GM10266 (cell line): ENCODE data around the gene MAP2K3.
"Not testable (repeated sequence)": the region's sequence is repeated elsewhere in the genome, so short reads cannot be mapped to it uniquely, and the experiment has no call there.

Source experiments
- DNase-seq: peaks from one replicate; pipeline ENCODE4 v3.0.0; 2012; ENCODE audit errors: extremely low spot score
- TF ChIP-seq, protein P1 (sequence below): IDR thresholded peaks from 2 replicates; pipeline ENCODE4 v1.5.1; 2012; ENCODE audit warnings: mild to moderate bottlenecking, low read depth; ENCODE audit not compliant: control insufficient read depth, insufficient read depth; ENCODE audit errors: missing control alignments

Gene MAP2K3

DNA sequence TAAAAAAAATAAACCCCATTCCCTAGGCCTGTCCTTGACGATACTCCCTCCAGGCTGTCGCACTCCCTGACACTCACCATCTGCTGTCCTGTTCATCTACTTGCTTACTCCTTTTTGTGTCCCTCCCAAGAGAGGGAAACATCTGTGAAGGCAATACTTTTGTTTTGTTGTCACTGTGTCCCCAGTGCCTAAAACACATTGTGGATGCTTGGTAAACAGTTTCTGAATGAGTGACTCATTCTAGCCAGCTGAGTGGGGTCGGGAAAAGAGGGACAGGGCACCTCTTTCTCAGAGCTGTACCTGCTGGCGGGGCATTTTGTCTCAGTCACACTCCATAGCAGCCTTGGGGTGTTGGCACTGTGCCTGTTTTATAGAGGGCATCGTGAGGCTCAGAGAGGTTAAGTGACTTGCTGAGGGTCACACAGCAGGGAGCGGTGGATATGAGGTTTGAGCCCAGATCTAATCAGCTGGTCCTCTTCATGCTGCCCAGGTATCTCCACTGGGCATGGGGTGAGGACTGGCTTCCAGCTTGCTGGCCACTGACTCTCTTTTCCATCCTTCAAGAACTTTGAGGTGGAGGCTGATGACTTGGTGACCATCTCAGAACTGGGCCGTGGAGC lies 15.6 kb downstream of the MAP2K3 start:
- DNase-seq = no peak
- TF ChIP-seq, protein P1, sequence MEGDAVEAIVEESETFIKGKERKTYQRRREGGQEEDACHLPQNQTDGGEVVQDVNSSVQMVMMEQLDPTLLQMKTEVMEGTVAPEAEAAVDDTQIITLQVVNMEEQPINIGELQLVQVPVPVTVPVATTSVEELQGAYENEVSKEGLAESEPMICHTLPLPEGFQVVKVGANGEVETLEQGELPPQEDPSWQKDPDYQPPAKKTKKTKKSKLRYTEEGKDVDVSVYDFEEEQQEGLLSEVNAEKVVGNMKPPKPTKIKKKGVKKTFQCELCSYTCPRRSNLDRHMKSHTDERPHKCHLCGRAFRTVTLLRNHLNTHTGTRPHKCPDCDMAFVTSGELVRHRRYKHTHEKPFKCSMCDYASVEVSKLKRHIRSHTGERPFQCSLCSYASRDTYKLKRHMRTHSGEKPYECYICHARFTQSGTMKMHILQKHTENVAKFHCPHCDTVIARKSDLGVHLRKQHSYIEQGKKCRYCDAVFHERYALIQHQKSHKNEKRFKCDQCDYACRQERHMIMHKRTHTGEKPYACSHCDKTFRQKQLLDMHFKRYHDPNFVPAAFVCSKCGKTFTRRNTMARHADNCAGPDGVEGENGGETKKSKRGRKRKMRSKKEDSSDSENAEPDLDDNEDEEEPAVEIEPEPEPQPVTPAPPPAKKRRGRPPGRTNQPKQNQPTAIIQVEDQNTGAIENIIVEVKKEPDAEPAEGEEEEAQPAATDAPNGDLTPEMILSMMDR = no peak

DNA sequence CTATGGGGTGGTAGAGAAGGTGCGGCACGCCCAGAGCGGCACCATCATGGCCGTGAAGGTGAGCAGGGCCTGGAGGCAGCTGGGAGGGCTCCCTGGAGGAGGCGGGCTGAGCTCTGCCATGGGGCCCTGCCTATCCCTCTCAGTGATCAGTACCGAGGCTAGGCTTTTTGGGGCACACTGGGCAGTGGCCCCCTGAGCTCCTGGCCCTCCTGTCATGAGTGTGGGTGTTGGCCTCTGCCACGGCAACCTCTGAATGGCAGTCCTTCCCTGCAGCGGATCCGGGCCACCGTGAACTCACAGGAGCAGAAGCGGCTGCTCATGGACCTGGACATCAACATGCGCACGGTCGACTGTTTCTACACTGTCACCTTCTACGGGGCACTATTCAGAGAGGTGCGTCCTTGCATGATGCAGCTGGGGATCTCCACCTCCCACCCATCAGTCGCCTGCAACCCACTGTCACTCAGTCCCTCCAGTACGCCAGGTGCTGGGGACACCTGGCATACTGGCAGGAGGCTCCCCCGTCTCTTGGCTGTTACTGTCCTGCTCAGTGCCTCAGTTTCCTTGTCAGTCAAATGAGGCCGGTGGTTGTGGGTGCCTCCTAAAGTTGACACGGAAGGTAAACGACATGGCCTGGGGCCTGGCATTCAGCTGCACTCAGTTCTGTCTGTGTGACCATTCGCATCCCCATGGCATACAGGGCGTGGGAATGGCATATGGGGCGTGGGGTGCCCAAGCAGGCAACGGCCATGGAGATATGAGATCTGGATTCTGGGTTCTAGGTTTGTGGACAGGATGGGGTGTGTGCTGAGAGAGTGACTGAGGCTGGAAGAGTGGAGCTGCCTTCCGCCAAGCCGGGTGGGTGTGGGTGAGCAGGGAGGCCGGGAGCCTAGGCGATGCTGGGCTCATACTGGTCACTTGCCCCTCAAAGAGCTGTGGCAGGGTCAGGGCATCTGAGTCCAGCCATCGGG lies 16.4 kb downstream of the MAP2K3 start:
- peak; percentile 26 for DNase-seq
- TF ChIP-seq, protein P1 = no peak

DNA sequence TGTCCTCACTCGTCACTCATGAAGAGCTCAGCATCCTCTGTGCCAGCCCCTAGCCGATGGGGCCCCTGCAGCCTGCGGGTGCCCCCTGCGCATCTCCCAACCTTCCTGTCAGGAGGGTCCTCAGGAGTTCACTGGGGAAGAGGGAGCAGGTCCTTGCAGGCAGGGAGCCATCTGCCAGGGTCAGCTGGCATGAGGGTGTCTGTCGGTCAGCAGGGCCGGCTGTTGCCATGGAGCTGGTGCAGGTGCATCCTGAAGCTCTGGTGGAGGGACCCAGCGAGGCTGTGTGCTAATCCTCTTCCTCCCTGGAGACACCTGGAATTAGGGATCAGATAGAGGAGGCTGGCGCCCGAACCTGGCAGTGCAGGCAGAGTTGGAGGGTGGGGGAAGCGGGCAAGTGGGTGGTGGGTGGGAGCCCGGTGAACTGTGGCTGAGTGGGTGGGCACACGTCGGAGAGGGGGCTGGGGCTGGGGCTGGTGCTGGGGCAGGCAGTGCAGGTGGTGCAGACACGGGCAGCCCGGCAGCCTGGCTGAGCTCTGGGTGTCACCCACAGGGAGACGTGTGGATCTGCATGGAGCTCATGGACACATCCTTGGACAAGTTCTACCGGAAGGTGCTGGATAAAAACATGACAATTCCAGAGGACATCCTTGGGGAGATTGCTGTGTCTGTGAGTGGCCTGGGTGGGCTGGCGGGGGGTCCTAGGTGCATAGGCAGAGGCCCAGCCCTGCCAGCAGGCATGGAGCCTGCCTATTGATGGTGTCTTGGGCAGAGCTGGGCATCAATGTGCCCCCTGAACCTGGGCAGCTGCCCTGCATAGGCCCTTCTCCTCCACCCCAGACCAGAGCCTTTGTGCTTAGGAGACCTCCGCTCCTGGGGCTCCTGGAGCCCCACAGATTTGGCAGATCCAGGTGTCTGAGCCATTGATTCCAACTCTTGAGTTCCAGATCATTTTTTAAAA lies 17.4 kb downstream of the MAP2K3 start:
- DNase-seq = peak; percentile 26
- TF ChIP-seq, protein P1 = no peak

DNA sequence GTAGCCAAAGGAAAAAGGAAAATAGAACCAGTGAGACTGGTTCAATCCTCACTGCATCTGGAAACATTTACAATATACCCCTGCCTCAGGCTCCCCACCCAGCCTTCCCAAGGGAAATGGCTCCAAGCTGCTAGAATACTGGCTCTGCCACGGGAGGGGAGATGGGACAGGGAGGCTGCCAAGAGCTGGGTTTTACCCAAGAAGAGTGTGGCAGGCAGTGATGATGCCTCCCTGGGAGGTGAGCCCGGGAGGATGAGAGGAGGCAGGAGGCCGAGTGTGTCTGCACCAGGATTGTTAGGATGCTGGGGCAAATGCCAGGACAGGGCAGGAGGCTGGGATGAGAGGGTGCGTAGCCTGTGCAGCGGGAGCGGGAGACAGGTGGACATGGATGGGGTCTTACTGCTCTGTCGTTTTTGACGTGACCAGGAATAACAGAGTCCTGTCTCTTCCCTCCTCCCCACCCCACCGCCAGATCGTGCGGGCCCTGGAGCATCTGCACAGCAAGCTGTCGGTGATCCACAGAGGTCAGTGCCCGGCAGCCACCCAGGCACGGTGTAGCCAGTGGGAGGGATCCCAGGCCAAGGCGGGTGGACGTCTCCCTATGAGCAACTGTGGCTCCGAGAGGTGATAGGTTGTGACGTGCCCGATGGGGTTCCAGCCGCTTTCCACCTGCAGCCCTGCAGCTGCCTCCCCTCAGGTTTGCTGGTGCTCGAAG lies 18.4 kb downstream of the MAP2K3 start:
- DNase-seq = peak; percentile 32
- TF ChIP-seq, protein P1 = no peak

DNA sequence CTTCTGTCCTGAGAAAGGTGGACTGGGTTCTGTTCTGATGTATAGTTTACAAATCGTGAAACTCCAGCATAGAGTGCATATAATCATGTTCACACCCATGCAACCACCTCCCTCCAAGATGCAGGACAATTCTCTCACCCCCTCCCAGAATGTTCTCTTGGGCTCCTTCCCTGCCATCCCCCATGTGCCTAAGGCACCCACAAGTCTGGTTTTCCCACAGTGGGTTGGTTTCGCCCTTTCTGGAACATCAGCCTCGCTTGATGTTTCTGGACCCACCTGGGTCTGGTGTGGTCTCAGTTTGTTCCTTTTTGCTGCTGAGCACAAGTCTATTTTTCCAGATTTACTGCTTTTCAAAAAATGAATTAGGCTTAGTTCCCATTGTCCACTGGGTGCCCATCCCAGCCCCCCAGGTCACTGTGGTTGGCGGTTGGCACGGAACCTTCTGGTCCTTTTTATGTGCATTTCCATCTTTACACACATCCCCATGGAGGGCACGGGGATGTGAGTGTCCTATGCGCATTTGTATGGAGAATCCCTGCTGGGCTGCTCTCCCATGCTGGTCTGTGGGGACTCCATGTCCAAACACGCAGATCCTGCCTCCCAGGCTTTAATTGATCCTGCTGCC lies 19.0 kb downstream of the MAP2K3 start:
- DNase-seq = peak; percentile 25
- TF ChIP-seq, protein P1 = no peak

DNA sequence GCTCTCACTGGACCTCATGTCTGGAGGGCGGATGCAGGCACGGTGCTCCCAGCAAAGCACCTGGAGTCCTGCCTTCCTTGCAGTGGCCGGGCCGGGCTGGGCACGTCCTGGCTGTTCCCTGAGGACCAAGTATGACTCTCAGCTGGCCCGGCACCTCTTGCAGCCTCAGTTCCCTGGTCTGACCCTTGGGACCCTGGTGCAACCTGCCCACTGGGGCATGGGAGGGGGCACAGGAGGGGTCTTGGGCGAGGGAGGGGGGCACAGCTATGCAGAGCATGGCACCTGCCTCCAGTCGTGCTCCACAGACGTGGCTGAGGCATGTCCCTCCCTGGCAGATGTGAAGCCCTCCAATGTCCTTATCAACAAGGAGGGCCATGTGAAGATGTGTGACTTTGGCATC lies 19.6 kb downstream of the MAP2K3 start:
- peak; percentile 18 for DNase-seq

DNA sequence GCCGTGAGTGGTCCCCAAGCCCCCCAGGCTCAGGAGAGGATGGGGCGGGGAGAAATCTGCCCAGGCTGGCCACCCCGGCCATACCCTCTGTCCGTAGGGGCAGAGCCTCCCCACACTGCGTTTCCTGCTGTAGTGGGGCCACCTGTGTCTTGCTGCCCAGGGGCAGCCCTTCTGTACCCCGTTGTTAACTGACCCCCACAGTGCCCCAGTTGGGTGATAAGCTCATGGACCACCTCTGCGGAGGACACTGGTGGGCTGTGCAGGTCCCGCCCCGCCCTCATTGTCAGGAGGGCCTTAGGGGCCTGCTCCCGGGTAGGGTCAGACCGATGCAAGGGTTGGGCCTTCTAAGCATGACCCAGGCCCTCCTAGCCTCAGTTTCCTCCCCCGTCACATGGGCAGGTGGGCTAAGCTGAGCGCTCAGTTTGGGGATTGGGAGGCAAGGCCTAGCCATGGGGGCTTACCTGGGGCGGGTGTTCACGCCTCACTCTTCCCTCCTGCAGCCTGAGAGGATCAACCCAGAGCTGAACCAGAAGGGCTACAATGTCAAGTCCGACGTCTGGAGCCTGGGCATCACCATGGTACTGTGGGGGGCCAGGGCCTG lies 20.1 kb downstream of the MAP2K3 start:
- DNase-seq = not testable (repeated sequence)

More for the DNA sequence above, 19.6 kb downstream of the MAP2K3 start:
- TF ChIP-seq, protein P1 = no peak

DNA sequence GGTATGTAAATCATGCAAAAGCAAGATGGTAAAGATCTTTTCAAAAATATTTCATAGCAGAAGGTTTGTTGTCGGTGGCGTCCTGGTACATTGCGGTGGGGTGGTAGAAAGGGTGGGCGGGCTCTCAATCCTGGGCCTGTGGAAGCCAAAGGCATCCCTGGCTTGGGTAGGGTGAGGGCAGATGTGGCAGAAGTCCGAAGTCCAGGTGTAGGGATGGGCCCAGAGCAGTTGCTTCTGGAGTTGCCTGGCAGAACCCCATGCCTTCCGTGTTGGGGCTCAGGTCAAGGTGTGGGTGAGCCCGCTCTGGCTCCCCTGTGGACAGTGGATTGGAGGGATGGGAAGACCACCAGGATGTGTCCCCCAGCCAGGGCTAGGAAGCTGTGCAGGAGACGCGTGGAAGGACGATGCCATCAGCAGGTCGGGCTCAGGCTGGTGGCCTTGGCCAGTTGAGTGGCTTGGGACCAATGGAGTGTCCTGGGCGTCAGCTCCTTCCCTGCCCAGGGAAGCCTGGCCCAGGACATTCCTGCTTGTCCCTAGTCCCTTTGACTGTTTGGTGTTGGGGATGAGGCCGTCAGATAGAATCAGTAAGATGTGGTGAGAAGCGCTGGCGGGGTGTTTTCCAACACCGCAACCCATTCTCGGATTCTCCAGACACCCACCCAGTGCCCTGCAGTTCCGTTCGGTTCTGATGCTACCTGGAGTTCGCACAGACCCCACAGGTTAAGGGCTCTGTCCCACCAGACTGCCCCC lies 21.1 kb downstream of the MAP2K3 start:
- not testable (repeated sequence) for DNase-seq
